NCI-H345 treated with DMSO at 0.1 percent for 48 hours (cell line): Measurements from ENCODE around the gene LCA5.
"Not testable (repeated sequence)": the region's sequence is repeated elsewhere in the genome, so short reads cannot be mapped to it uniquely, and the experiment has no call there.

Experiments used
- DNase-seq: peaks from one replicate; lab custom pipeline; 2025; ENCODE audit not compliant: unreplicated experiment; lab: John Stamatoyannopoulos, UW

Gene LCA5

GRCh38 chr6:79538106-79538971, 1.1 kb upstream of the LCA5 start:
- DNase-seq = no peak

DNA sequence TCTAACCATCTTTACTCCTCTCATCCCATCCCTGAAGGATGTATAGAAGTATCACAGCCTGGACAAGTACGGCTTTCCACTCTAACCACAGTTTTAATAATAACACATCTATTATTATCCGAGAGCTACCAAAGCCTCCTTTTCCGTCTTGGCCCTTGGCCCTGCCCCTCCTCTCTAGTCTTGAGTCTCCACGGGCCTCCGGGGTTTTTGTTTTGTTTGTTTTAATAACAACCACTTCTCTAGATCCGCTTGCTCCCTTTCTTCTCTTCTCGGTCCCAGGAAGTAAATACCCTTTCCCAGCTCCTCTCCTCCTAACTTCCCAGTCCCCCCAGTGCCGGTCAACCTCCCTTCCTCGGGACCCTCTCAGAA, 661 bp downstream of the LCA5 start:
- DNase-seq = no peak

- DNase-seq = not testable (repeated sequence)
Observed at GRCh38 chr6:79529567-79529966, 7.7 kb downstream of the LCA5 start.

DNA sequence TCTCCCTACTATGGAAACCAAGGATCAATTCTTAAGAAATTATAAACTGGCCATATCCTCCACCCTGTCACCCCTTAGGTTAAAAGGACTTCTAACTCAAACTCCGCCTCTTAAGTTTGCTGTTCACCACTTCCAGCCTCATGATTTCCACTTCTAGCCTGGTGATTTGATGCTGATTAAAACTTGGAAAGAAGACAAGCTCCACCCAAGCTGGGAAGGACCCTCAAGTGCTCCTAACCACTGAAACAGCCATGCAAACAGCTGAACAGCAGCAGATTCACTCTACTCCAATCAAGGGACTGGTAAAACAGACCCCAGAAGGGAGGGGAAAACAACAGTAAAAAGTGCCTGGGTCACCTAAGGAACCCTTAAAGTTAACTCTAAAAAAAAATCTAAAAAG, 10.3 kb downstream of the LCA5 start:
- DNase-seq = no peak

DNA sequence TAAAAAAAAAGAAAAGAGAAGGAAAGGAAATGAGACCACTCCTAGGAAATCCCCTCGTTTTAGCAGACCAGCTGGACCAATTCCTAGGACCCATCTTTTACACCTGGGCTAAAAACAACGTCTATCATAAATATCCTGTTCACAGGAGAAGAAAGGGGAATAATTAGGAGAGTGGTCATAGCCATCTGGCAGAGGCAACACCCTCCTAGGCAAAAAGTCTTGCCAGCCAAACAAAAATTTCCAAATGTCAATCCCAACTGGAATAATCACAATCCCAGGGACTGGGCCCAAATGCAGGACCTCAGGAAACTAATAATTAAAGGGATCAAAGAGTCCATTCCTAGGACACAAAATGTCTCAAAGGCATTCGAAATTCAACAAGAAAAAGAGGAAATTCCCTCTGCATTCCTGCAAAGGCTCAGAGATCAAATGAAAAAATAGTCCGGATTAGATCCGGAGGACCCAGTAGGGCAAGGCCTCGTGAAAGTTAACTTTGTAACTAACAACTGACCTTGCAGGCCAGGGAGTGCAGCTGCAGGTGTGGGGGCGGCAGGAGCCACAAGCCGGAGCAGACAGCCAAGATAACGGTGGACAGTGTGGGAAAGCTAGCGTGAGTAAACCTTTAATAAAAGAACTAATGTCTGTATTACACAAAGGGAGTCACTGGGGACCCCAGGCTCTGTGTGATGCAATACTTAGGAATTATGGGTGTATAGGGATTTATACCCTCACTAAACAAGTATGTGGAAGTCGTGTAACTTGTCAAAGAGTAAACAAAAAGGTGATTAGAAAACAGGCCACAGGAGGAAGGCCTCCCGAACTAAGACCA, 11.7 kb downstream of the LCA5 start:
- no peak for DNase-seq

DNA sequence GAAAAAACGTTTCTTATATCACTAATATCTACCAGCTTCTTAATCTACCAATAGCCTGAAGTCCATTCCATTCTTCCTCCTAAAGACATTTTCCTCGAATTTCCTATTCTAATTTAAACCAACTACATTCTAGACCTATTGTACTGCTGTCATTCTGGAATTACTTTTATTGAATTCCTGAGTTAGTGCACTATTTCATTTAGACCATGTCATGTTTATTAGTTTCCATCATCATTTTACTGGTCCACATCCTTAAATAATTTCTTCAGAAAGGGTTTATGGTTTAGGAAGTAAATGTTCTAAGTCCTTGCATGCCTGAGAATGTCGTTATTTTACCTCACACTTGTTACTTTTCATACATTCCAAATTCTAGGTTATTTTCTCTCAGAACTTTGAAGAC, 13.2 kb downstream of the LCA5 start:
- DNase-seq = no peak

GRCh38 chr6:79522609-79523008, 14.6 kb downstream of the LCA5 start:
- DNase-seq = no peak

GRCh38 chr6:79520534-79520933, 16.7 kb downstream of the LCA5 start:
- no peak for DNase-seq

DNA sequence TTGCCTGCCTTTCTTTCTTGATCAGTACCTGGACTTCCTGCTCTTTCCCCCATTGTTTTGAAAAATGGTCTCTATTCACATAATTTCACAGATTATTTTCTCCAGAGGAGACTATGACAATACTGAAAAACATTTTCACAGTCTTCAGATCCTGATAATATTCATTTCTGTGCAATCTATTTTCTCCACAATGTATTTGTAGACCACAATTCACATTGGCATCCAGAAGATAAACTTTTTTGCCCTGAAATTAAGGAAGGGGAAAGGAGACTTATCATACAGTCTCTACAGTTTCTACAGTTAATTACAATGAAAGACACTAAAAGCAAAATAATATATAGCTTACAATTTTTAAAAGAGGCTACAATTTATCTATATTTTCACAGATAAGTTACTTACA, 18.4 kb downstream of the LCA5 start:
- DNase-seq = no peak

DNA sequence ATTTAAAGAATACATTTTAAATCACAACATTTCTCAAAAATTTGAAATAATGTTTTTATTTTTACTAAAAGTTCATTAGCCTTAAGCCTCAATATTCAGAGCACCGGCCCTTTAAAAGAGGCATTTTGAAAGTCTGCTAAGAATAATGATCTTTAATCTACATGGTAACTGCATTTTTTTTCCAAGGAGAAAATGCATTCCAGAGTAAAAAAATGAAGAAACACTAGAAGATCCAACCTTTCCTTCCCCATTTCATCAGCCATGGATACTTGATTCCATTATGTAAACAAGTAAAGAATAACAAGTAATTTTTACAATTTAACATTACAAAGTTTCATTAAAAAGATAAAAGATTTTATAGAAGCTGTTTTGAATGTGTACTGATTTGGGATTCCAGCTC, 21.8 kb downstream of the LCA5 start:
- DNase-seq = no peak

GRCh38 chr6:79513111-79513510, 24.1 kb downstream of the LCA5 start:
- DNase-seq = no peak

DNA sequence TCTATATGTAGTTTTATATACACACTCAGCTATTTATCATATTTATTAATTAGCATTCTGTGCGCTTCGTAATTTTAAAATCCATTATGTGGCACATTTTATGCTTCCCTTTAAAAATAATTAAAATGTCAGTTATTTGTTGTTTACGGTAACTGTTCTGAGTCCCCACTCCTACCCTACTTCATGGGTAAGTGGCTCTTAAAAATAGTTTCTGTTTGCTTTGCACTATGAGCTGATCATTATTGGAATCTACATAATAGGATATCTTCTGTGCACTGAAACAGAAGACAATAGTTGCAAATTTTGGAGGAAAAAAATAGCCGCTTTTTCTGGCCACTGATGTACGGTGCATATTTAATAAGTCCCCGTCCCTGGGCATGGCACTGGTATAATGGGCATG, 25.2 kb downstream of the LCA5 start:
- DNase-seq = no peak

- DNase-seq = no peak
Observed at GRCh38 chr6:79510707-79511106, 26.5 kb downstream of the LCA5 start.

GRCh38 chr6:79506251-79506650, 31.0 kb downstream of the LCA5 start:
- DNase-seq = no peak

DNA sequence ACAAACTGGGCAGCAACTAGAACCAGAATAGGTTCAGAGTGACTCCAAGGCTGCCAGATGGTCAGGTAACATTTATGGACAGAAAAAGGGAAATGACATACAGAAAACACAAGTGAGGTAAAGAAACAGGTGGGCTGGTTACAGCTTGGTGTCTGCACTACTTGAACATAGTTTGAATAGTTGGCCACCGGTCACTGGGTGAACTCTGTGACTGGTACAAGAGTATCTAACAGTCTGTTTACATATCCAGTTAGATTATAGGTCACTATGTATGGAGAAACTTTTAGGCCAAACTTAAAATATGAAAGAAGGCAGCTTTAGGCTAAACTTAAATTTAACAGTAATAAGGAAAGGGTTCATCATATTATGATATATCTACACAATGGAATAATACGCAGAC, 32.9 kb downstream of the LCA5 start:
- DNase-seq = no peak

GRCh38 chr6:79498842-79499241, 38.4 kb downstream of the LCA5 start:
- DNase-seq = no peak

DNA sequence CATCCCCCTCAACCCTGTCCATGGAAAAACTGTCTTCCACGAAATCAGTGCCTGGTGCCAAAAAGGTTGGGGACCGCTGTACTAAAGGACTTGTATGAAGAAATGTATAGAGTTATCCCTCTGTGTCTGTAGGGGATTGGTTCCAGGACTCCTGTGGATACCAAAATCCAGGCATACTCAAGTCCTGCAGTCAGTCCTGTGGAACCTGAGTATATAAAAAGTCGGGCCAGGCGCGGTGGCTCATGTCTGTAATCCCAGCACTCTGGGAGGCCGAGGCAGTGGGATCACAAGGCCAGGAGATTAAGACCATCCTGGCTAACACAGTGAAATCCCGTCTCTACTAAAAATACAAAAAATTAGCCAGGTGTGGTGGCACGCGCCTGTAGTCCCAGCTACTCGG, 42.0 kb downstream of the LCA5 start:
- DNase-seq = no peak

DNA sequence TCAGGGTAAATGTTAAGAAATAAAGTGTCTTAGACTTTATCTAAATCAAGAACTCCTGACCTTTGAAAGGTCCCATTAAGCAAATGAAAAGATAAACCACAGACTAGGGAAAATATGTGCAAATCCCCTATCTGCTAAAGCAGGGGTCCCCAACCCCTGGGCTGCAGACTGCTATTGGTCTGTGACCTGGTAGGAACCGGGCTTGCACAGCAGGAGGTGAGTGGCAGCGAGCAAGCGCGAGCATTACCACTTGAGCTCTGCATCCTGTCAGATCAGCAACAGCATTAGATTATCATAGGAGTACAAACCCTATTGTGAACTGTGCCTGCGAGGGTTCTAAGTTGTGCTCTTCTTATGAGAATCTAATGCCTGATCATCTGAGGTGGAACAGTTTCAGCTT, 42.4 kb downstream of the LCA5 start:
- DNase-seq = no peak

DNA sequence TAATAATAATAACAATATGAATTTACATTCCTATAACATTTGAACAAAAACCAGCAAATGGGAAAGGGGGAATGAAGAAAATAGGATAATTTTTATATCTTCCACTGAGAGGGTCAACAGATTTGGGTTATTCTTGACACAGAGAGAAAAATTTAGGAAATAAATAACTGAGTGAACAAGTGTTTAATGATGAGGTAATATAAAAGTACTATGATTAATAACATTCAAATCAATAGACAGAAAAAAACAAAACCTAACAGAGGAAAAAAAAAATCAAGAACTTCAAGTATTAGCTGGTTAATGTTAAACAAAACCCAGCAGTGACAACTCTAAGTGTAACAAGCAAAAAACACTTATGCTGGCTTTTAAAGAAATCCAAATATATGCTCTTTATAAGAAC, 66.5 kb downstream of the LCA5 start:
- DNase-seq = no peak

DNA sequence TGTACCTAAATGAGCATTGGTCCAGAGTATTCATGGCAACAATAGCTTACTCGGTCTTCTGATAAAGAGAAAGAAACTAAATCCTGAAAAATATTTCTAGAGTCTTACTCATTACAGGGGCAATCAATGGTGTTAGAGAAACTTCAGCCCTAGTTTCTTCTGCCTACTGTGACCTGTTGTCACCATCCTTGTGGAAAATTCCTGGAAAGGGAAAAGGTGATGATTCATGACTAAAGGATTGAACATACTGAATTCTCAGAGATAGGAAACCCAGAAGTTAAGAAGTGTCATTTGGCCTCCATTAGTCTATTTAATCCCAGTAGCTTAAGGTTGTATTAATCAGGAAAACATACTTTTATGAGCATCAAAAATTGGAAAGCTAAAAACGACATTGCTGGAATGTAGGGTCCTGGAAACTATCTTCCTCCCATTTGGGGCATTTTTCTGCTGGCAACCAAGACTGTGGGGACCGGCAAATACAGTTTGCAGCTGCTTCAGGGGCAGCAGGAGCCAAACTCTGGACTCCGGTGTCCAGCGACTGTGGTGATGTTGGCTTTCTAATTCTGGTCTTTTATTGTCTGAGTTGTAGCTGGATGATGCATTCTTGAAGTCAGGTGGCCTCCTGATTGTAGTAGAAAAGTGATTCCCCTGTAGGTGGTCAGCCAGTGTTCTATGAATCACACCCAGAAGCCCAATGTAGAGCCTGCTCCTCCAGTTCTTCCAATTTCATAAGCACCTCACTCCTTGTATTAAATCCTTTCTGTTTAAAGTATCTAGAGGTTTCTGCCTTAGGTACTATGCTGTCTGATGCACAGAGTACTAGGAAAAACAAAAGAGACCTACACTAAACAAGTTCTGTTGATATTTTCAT, 67.6 kb downstream of the LCA5 start:
- no peak for DNase-seq

- DNase-seq = no peak
Observed at GRCh38 chr6:79468587-79468986, 68.6 kb downstream of the LCA5 start.
